H1 (cell line): Measurements from ENCODE around the gene ACYP1.

ENCODE experiments used
- CHD2 ChIP-seq: IDR thresholded peaks from 2 replicates; pipeline ENCODE4 v1.6.1; 2012; ENCODE audit warnings: low read length, improper control_type of control experiment
- EZH2 ChIP-seq: fragments of 200-600 bp; sonication (generic); IDR thresholded peaks from 2 replicates; pipeline ENCODE4 v1.7.1; 2012; ENCODE audit warnings: low read depth, mild to moderate bottlenecking, moderate library complexity, low read length, inconsistent platforms; ENCODE audit not compliant: severe bottlenecking
- JUND ChIP-seq: IDR thresholded peaks from 2 replicates; pipeline ENCODE4 v1.6.1; 2011; ENCODE audit warnings: mild to moderate bottlenecking, improper control_type of control experiment, low read length
- RAD21 ChIP-seq, 2 experiments: IDR thresholded peaks in 1 of 2; conservative IDR thresholded peaks in 1 of 2; 2 replicates each; pipeline ENCODE4 v1.6.1; 2011; ENCODE audit warnings: low read depth in 2 of 2, low read length in 2 of 2, improper control_type of control experiment in 1 of 2, inconsistent platforms in 1 of 2, mild to moderate bottlenecking in 1 of 2, moderate library complexity in 1 of 2
- RBBP5 ChIP-seq: IDR thresholded peaks from 2 replicates; pipeline ENCODE4 v1.7.1; 2012; ENCODE audit warnings: low read depth, mild to moderate bottlenecking, inconsistent platforms, low read length, moderate library complexity, borderline replicate concordance
- SP2 ChIP-seq: IDR thresholded peaks from 2 replicates; pipeline ENCODE4 v1.6.1; 2012; ENCODE audit warnings: mild to moderate bottlenecking, low read length, inconsistent platforms
- TF ChIP-seq, protein P1 (sequence below), 3 experiments: IDR thresholded peaks; 1 replicate in 2 of 3; 2 replicates in 1 of 3; pipeline versions ENCODE4 v1.5.1 to v1.6.1; 2011; ENCODE audit warnings: low read length in 3 of 3, mild to moderate bottlenecking in 3 of 3, inconsistent platforms in 2 of 3, low read depth in 1 of 3, moderate library complexity in 1 of 3; ENCODE audit not compliant: insufficient read depth in 1 of 3; ENCODE audit errors: control extremely low read depth in 1 of 3
- TF ChIP-seq, protein P2 (sequence below): IDR thresholded peaks from 2 replicates; pipeline ENCODE4 v1.6.1; 2011; ENCODE audit warnings: low read length, improper control_type of control experiment

DNA sequence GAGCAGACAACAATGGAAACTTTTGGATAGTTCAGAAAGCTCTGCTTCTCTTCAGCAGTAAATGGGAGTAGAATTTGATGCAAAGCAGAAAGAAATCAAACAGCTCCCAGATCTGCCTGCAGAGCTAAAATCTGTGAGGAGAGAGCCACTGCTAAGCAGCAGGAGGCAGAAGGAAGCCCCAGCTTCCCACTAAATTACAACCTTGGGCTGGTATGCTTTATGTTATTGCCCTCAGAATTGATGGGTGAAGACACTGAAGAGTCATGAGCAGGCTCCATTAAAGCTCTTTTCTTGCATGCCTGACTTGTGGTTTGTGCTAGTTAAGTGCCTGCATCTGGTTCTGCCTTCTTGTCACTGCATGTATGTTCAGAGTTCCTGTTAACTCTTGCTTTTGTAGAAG, 14.0 kb upstream of the ACYP1 start:
- TF ChIP-seq CHD2 (no peak), RAD21 (IDR thresholded peaks at IDR 0.05 in 1 of 2, conservative IDR thresholded peaks at IDR 0.05 in 1 of 2; ENCODE audit: low read depth in 2 of 2, low read length in 2 of 2) (no peak), RBBP5 (no peak), JUND (no peak), EZH2 (no peak), SP2 (no peak)
- TF ChIP-seq, protein P1, sequence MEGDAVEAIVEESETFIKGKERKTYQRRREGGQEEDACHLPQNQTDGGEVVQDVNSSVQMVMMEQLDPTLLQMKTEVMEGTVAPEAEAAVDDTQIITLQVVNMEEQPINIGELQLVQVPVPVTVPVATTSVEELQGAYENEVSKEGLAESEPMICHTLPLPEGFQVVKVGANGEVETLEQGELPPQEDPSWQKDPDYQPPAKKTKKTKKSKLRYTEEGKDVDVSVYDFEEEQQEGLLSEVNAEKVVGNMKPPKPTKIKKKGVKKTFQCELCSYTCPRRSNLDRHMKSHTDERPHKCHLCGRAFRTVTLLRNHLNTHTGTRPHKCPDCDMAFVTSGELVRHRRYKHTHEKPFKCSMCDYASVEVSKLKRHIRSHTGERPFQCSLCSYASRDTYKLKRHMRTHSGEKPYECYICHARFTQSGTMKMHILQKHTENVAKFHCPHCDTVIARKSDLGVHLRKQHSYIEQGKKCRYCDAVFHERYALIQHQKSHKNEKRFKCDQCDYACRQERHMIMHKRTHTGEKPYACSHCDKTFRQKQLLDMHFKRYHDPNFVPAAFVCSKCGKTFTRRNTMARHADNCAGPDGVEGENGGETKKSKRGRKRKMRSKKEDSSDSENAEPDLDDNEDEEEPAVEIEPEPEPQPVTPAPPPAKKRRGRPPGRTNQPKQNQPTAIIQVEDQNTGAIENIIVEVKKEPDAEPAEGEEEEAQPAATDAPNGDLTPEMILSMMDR (IDR thresholded peaks at IDR 0.05; ENCODE audit: control extremely low read depth in 1 of 3, insufficient read depth in 1 of 3, low read depth in 1 of 3, low read length in 3 of 3) = no peak
- TF ChIP-seq, protein P2, sequence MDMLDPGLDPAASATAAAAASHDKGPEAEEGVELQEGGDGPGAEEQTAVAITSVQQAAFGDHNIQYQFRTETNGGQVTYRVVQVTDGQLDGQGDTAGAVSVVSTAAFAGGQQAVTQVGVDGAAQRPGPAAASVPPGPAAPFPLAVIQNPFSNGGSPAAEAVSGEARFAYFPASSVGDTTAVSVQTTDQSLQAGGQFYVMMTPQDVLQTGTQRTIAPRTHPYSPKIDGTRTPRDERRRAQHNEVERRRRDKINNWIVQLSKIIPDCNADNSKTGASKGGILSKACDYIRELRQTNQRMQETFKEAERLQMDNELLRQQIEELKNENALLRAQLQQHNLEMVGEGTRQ = no peak
